Esophagus muscularis mucosa (tissue), 4 donors: Measurements from ENCODE around the gene SYNJ2.

Experiments used
- EP300 ChIP-seq: sonication (generic); formaldehyde crosslinking; IDR thresholded peaks from one replicate; pipeline ENCODE4 v1.6.1; 2017; ENCODE audit warnings: antibody characterized with exemption
- POLR2A ChIP-seq: fragments of 450-650 bp; IDR thresholded peaks from one replicate; pipeline ENCODE4 v1.6.1; 2017; ENCODE audit warnings: antibody characterized with exemption, moderate library complexity, mild to moderate bottlenecking, low read depth
- POLR2AphosphoS5 ChIP-seq, 2 donors: sonication (generic); formaldehyde crosslinking; IDR thresholded peaks; one replicate each; pipeline ENCODE4 v1.6.1; 2017; ENCODE audit warnings: antibody characterized with exemption in 2 of 2
- TF ChIP-seq, protein P1 (sequence below), 3 experiments: fragments of 200-600 bp in 2 of 3; fragments of 450-650 bp in 1 of 3; sonication (generic) in 2 of 3; IDR thresholded peaks; one replicate each; pipeline ENCODE4 v1.5.1; 2017 to 2019; ENCODE audit warnings: antibody characterized with exemption in 3 of 3, mild to moderate bottlenecking in 2 of 3, moderate library complexity in 1 of 3

- TF ChIP-seq, protein P1, sequence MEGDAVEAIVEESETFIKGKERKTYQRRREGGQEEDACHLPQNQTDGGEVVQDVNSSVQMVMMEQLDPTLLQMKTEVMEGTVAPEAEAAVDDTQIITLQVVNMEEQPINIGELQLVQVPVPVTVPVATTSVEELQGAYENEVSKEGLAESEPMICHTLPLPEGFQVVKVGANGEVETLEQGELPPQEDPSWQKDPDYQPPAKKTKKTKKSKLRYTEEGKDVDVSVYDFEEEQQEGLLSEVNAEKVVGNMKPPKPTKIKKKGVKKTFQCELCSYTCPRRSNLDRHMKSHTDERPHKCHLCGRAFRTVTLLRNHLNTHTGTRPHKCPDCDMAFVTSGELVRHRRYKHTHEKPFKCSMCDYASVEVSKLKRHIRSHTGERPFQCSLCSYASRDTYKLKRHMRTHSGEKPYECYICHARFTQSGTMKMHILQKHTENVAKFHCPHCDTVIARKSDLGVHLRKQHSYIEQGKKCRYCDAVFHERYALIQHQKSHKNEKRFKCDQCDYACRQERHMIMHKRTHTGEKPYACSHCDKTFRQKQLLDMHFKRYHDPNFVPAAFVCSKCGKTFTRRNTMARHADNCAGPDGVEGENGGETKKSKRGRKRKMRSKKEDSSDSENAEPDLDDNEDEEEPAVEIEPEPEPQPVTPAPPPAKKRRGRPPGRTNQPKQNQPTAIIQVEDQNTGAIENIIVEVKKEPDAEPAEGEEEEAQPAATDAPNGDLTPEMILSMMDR (IDR thresholded peaks at IDR 0.05), result no peak
- TF ChIP-seq POLR2AphosphoS5 (IDR thresholded peaks at IDR 0.05) (no peak), POLR2A (no peak), EP300 (no peak)
Observed at GRCh38 chr6:157943964-157944283, 37.7 kb upstream of the SYNJ2 start.
